Activated CD4-positive, alpha-beta T cell treated with anti-CD3 and anti-CD28 coated beads for 1 hour (primary cell): ENCODE results near the gene EMC9.
A peak's percentile ranks its signal among the peaks of the same experiment; 100 is the strongest.

Experiments
- DNase-seq: peaks from one replicate; pipeline ENCODE4 v3.0.0-alpha.2; 2020

The EMC9 gene

GRCh38 chr14:24176599-24176998, 35.2 kb upstream of the EMC9 start:
- no peak for DNase-seq

GRCh38 chr14:24172871-24173281, 31.5 kb upstream of the EMC9 start:
- no peak for DNase-seq

DNA sequence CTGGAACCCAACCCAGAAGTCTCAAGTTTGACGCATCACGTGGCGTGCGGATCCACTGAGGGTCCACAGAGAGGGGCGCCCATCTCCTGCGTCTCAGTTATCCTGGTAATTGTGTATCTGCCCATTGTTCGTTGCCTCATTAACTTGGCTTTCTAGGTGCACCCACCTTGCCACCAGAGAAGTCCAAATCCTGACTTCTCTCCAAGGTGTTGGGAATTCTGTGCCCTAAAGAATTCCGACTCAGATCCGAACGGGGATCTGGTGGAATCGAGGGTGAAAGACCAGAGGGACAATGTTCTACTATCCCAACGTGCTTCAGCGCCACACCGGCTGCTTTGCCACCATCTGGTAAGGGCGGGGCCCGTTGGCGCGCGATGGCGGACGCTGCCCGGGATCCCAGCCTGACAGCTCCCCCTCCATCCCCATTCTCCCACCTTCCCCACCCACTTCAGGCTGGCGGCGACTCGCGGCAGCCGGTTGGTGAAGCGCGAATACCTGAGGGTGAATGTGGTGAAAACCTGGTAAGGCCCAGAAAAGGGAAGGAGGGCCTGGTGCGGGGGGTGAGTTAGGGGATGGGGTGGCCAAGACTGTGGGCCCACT, 31.0 kb upstream of the EMC9 start:
- no peak for DNase-seq

- DNase-seq = peak; percentile 51
These were observed 30.2 kb upstream of the EMC9 start, which contains the start of gene REC8 for GRCh38 chr14:24171422-24172260. REC8 (plus strand) TSS chr14:24172080; CDS start chr14:24172553, 473 bp downstream.

GRCh38 chr14:24167469-24168114, 26.2 kb upstream of the EMC9 start:
- no peak for DNase-seq

- DNase-seq = no peak
These were observed 24.4 kb upstream of the EMC9 start for GRCh38 chr14:24165785-24166184.

- DNase-seq = no peak
These were observed 23.2 kb upstream of the EMC9 start for GRCh38 chr14:24164518-24164991.

GRCh38 chr14:24162093-24162492, 20.7 kb upstream of the EMC9 start:
- DNase-seq = no peak

- peak; percentile 99 for DNase-seq
These were observed 19.7 kb upstream of the EMC9 start, which contains the start of gene IRF9 for GRCh38 chr14:24160850-24161804. IRF9 (plus strand) TSS chr14:24161265; CDS start chr14:24162145, 880 bp downstream.

- DNase-seq = no peak
These were observed 19.1 kb upstream of the EMC9 start for GRCh38 chr14:24160499-24160849.

DNA sequence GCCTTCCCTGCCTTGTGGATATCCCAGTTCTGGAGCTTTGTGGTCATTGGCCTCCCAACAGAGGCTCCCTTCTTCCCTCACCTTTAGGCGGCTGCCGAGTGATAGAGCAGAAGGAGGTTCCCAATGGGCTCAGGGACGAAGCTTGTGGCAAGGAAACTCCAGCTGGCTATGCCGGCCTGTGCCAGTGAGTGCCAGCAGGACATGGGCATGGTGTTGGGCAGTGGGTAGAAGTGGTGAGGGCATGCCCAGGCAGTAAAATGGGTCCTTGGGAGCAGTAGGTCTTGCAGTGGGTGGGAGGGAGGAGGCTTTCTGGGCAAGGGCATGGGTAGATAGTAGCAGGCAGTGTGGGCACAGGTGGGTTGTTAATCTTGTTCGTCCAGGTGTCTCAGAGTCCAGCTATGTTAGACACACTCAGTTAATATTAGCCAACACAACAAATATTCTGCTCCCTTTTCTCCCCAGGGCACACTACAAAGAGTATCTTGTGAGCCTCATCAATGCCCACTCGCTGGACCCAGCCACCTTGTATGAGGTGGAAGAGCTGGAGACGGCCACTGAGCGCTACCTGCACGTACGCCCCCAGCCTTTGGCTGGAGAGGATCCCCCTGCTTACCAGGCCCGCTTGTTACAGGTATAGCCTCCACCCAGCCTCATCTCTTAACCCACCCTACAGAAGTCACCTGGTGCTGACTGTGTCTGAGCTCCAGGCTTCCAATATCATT, 18.5 kb upstream of the EMC9 start:
- no peak for DNase-seq

DNA sequence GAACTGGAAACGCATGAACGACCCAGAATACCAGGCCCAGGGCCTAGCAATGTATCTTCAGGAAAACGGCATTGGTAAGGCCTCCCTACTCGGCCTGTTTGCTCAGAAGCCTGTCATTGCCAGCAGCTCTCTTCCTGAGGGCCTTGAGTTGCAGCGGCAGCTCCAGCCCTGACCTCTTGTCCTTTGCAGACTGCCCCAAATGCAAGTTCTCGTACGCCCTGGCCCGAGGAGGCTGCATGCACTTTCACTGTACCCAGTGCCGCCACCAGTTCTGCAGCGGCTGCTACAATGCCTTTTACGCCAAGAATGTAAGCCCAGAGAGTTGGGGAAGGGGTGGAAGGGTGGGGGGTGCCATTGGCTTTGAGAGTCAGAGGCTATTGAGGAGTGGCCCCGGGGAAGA, 15.9 kb upstream of the EMC9 start:
- DNase-seq = no peak

DNA sequence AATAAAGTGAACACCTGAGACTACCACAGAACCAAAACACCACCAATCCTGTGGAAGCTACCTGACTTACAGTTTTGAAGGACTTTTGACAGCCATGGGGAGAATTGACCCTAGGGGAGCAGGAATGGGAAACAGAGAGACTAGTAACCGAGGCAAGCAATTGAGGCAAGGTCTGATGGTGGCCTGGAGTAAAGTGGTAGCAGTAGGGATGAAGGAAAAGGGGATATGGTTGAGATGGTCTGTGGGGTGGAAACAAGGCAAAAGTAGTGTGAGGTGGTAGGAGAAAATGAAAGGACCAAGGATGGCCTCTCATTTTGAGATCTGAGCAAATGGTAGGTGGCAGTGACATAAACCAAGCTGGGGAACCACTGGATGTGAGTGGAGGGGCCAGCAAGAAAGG, 15.4 kb upstream of the EMC9 start:
- DNase-seq = no peak

DNA sequence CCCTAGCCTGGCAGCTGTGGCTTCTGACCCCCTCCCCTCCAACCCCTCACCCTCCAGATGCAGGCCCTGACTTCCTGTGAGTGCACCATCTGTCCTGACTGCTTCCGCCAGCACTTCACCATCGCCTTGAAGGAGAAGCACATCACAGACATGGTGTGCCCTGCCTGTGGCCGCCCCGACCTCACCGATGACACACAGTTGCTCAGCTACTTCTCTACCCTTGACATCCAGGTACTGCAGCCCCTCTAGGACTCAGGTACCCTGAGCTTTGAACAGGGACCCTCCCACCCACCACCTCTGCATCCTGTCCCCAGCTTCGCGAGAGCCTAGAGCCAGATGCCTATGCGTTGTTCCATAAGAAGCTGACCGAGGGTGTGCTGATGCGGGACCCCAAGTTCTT, 13.7 kb upstream of the EMC9 start:
- no peak for DNase-seq

GRCh38 chr14:24151404-24152080, 10.2 kb upstream of the EMC9 start:
- DNase-seq = no peak

GRCh38 chr14:24150993-24151392, 9.6 kb upstream of the EMC9 start:
- no peak for DNase-seq

DNA sequence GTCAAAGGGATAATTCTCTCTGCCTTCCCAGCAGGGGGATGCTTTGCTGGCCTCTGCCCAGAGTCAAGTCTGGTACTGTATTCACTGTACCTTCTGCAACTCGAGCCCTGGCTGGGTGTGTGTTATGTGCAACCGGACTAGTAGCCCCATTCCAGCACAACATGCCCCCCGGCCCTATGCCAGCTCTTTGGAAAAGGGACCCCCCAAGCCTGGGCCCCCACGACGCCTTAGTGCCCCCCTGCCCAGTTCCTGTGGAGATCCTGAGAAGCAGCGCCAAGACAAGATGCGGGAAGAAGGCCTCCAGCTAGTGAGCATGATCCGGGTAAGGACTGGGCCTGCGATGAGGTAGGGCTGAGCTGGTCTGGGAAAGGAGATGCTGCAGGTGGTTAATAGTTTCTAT, 9.2 kb upstream of the EMC9 start:
- DNase-seq = no peak

DNA sequence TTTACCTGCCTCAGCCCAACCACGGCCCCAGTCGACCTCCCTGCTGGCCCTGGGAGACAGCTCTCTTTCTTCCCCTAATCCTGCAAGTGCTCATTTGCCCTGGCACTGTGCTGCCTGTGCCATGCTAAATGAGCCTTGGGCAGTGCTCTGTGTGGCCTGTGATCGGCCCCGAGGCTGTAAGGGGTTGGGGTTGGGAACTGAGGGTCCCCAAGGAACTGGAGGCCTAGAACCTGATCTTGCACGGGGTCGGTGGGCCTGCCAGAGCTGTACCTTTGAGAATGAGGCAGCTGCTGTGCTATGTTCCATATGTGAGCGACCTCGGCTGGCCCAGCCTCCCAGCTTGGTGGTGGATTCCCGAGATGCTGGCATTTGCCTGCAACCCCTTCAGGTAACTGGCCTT, 8.7 kb upstream of the EMC9 start:
- DNase-seq = no peak

DNA sequence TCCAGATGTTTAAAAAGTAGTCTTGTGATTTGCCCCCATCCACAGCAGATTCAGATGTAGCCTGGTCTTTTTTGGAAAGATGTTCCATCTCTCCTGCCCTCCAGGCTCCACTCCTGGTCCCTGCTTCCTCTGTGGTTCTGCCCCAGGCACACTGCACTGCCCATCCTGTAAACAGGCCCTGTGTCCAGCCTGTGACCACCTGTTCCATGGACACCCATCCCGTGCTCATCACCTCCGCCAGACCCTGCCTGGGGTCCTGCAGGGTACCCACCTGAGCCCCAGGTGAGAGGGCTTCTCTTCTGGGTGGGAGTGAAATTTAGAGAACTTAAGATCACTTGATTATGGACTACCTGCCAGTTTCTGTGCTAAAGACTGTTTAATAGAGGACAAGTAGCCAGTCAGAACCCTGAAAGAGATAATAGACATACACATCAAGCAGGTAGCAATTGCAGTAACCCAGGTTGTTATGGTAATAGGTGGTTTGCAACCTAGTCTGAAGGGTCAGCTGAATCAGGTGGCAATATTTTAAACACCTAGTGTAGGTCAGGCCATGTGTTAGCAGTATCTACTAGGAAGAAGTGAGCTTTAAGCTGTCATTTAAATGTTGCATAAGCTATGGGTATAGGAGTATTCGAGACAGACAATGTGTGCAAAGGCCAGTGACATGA, 8.0 kb upstream of the EMC9 start:
- no peak for DNase-seq

- DNase-seq = no peak
These were observed 6.5 kb upstream of the EMC9 start for GRCh38 chr14:24147761-24148428.
